ENCODE measurements around the gene EIF5A. TPM values are rescaled to one million over a fixed set of nuclear protein-coding genes. Genes with fewer than 3 reads are reported as not detected.

Gene EIF5A
- total and polyA plus RNA-seq, 2 of the 8 experiments (the other 6 are each of a cell fraction or from before 2014, with no cell fraction given) = 717 to 1,172 TPM

- Histone ChIP-seq H2AFZ (ENCODE audit: low read length) (peak within 1 kb of the TSS; percentile 54; the same call in 1 of the 2 replicates), H3K9me3 (ENCODE audit: insufficient read depth in 2 of 2, low read depth in 1 of 2, low read length in 1 of 2) (no peaks in the 10 kb centered on the region), H2AK5ac (ENCODE audit: low read depth, low read length) (no peak within 1 kb of the TSS), H3K4me2 (ENCODE audit: insufficient read depth in 1 of 2, low read depth in 2 of 2, low read length in 2 of 2) (peak within 1 kb of the TSS; percentile 45 to 100), H3K4me3 (ENCODE audit: extremely low read depth in 1 of 4, insufficient read depth in 2 of 4, low read depth in 3 of 4, low read length in 4 of 4) (peak within 1 kb of the TSS; percentile 76 to 83 (median 78)), H2BK20ac (ENCODE audit: low read length) (no peak within 1 kb of the TSS), H4K5ac (ENCODE audit: insufficient read length, low read depth, low read length) (no peak within 1 kb of the TSS), H3K79me2 (ENCODE audit: control insufficient read depth in 1 of 2, insufficient read depth in 2 of 2, low read length in 2 of 2) (no peaks in the 10 kb centered on the region), H3K56ac (replicated peaks; ENCODE audit: insufficient read length, low read depth, low read length) (no peak within 1 kb of the TSS), H2BK15ac (ENCODE audit: low read length) (peak within 1 kb of the TSS; percentile 72; the same call in 1 of the 2 replicates), H3K4ac (replicated peaks; ENCODE audit: insufficient read length, low read depth, low read length) (no peak within 1 kb of the TSS), H3K4me1 (replicated peaks in 1 of 4; ENCODE audit: control insufficient read depth in 3 of 4, insufficient read depth in 4 of 4, low read length in 3 of 4) (peaks cover 0 to 20% (median 8%) of the 10 kb centered on the region in 4 experiments; a peak in 5 of 7 replicates), H3K9ac (replicated peaks in 1 of 4; ENCODE audit: extremely low read depth in 1 of 4, low read depth in 3 of 4, low read length in 3 of 4) (peak within 1 kb of the TSS; percentile 49 to 75 (median 66)), H2BK5ac (ENCODE audit: low read depth, low read length) (peak within 1 kb of the TSS; percentile 18; the same call in 1 of the 2 replicates), H4K8ac (ENCODE audit: extremely low read depth, insufficient read depth, low read length) (peak within 1 kb of the TSS; percentile 82; the same call in 1 of the 2 replicates), H3K79me1 (ENCODE audit: low read depth, low read length) (no peaks in the 10 kb centered on the region), H3K14ac (ENCODE audit: insufficient read length) (no peak within 1 kb of the TSS), H3K23me2 (ENCODE audit: low read depth, low read length) (peaks cover 11% of the 10 kb centered on the region), H4K20me1 (replicated peaks in 1 of 2; ENCODE audit: control insufficient read depth in 1 of 2, insufficient read depth in 2 of 2, low read length in 2 of 2) (peaks cover 0 to 7% of the 10 kb centered on the region in 2 experiments), H4K91ac (replicated peaks; ENCODE audit: insufficient read length, low read length) (no peak within 1 kb of the TSS), H3K23ac (ENCODE audit: insufficient read length) (no peak within 1 kb of the TSS), H2BK120ac (replicated peaks; ENCODE audit: low read depth, low read length) (no peak within 1 kb of the TSS), H3K27me3 (replicated peaks in 1 of 4; ENCODE audit: control insufficient read depth in 3 of 4, extremely low read depth in 1 of 4, insufficient read depth in 3 of 4, low read length in 3 of 4) (peaks cover 0 to 13% (median 7%) of the 10 kb centered on the region in 4 experiments; a peak in 6 of 7 replicates), H3K18ac (ENCODE audit: extremely low read depth, low read length) (peak within 1 kb of the TSS; percentile 42; the same call in 1 of the 2 replicates), H2BK12ac (ENCODE audit: low read depth, low read length) (peak within 1 kb of the TSS; percentile 27; the same call in 1 of the 2 replicates), H3K27ac (ENCODE audit: low read depth, low read length) (no peak within 1 kb of the TSS), H3K36me3 (ENCODE audit: control insufficient read depth in 2 of 4, insufficient read depth in 4 of 4, low read length in 3 of 4) (peaks cover 0 to 6% (median 2%) of the 10 kb centered on the region in 4 experiments; a peak in 3 of 8 replicates)
- ChIA-PET CTCF (ENCODE audit: partially characterized antibody) (interaction anchor here (0.6 to 4.8 kb wide), 26 partner anchors 10 to 304 kb away, joined by 3 to 46 read pairs (median 4); partner anchors contain the start of genes ACAP1, CLDN7, GABARAP and GPS2), POLR2A (ENCODE audit: partially characterized antibody) (interaction anchor here (0.8 to 7.7 kb wide), 23 partner anchors 10 to 303 kb away, joined by 3 to 94 read pairs (median 5); partner anchors contain the start of genes ACADVL, CLDN7, CTDNEP1 and DLG4)
- peak; percentile 66 for FAIRE-seq
- whole genome bisulfite sequencing, 2 experiments (ENCODE audit: extremely low coverage in 1 of 2, insufficient coverage in 1 of 2, insufficient read length in 1 of 2, insufficient replicate concordance in 2 of 2, low coverage in 1 of 2, low lambda C conversion rate in 2 of 2, missing lambda C conversion rate in 1 of 2) = 3% methylated on average over 58 of the region's 71 CpGs; no CpG with 5 or more reads in 1 of the 2 experiments
- DNase-seq (ENCODE audit: low read depth in 1 of 2, low spot score in 2 of 2) = peak; percentile 96 to 98
- TF ChIP-seq MAFK (IDR thresholded peaks at IDR 0.05; ENCODE audit: low read depth, low read length) = no peak
- TF ChIP-seq TEAD4 (IDR thresholded peaks at IDR 0.05; ENCODE audit: low read depth, low read length) = no peak
- peak; percentile 86 for TF ChIP-seq SP1 (IDR thresholded peaks at IDR 0.05; ENCODE audit: low read depth, low read length)
- no peak for TF ChIP-seq POU5F1 (IDR thresholded peaks at IDR 0.05; ENCODE audit: low read depth, low read length)
- TF ChIP-seq NANOG (IDR thresholded peaks at IDR 0.05; ENCODE audit: insufficient read depth, low read depth, low read length, poor library complexity, severe bottlenecking) = no peak
- no peak for TF ChIP-seq POLR2A (IDR thresholded peaks at IDR 0.05; ENCODE audit: control extremely low read depth in 1 of 2, low read depth in 2 of 2, low read length in 2 of 2)
- TF ChIP-seq NRF1 (IDR thresholded peaks at IDR 0.05; ENCODE audit: low read depth, low read length) = no peak
- no peak for TF ChIP-seq ASH2L (IDR thresholded peaks at IDR 0.05; ENCODE audit: low read length)
- no peak for TF ChIP-seq EP300 (IDR thresholded peaks at IDR 0.05; ENCODE audit: borderline replicate concordance in 1 of 2, low read depth in 2 of 2, low read length in 2 of 2)
- TF ChIP-seq RNF2 (IDR thresholded peaks at IDR 0.05; ENCODE audit: borderline replicate concordance, low read depth, low read length, missing control alignments, poor library complexity, severe bottlenecking) = no peak
- peak; percentile 68 for TF ChIP-seq CHD2 (IDR thresholded peaks at IDR 0.05; ENCODE audit: low read length)
Observed at GRCh38 chr17:7281074-7281952, 26.1 kb upstream of the EIF5A start, which contains the start of gene SLC2A4. Gene SLC2A4 (plus strand): TSS chr17:7281718. CDS start chr17:7281935, 217 bp downstream.

Data from H1 (cell line).